H1 (cell line): ENCODE results near the gene SUSD6. TPM values are rescaled to one million over a fixed set of nuclear protein-coding genes. Genes with fewer than 3 reads are reported as not detected.

Experiments
- CHD1 ChIP-seq: IDR thresholded peaks from 2 replicates; pipeline ENCODE4 v1.6.1; 2012; ENCODE audit warnings: low read depth, low read length, improper control_type of control experiment
- polyA plus RNA-seq, 7 experiments: library from polyadenylated mRNA; depleted of rRNA in 3 of 7; stranded (reverse) in 5 of 7; unstranded in 2 of 7; fragments of >200 nt in 5 of 7; fragments of 200-250 nt in 2 of 7; gene quantifications; 1 replicate in 5 of 7; 2 replicates in 1 of 7; 4 replicates in 1 of 7; pipeline versions ENCODE4 v1.2.1 to v1.2.3, GENCODE V29; 2011 to 2013; ENCODE audit warnings: missing spikeins in 2 of 7, mixed read lengths in 2 of 7
- total RNA-seq: library from RNA; stranded (reverse); fragmentation: NEBNext Ultra II Directional; extraction: Animal tissue kit (Norgen Biotek cat#: 25700); gene quantifications from 2 replicates; pipeline ENCODE4 v1.2.1, GENCODE V29; 2021

SUSD6 gene
- total and polyA plus RNA-seq, 2 of the 8 experiments (the other 6 are each of a cell fraction or from before 2014, with no cell fraction given): 3.0 to 3.8 TPM

- no peak for TF ChIP-seq CHD1
Observed at GRCh38 chr14:69615121-69615495, 3.7 kb downstream of the SUSD6 start (continued).
